Measurements from ENCODE around the gene KRT84.
"Not testable (repeated sequence)": the region's sequence is repeated elsewhere in the genome, so short reads cannot be mapped to it uniquely, and the experiment has no call there.

KRT84 gene

DNA sequence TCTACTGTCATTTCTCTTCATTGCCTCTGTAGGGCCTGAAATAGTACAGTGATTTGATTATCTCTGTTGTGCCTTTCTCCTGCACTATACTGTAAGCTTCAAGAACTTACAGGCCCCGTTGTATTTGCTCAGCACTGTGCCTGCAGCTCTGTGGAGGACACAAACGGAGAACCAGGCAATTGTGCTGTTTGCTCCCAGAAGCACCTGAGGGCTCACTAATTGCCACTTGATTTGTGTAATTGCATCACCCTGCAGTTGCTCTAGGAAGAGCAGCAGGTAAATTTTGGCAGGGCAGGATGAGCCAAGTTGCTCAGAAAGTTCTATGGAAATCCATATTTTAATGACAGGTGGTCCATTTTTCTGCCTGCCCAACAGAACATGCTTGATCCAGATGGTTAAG is 32.3 kb upstream of the KRT84 start:
- FAIRE-seq (no peak), DNase-seq (ENCODE audit: insufficient read length, low spot score) (no peak)
- no peak for TF ChIP-seq CTCF (IDR thresholded peaks at IDR 0.05; ENCODE audit: insufficient read depth, missing control alignments)

- no peak for FAIRE-seq
These were observed 31.3 kb upstream of the KRT84 start for GRCh38 chr12:52416795-52417194.

GRCh38 chr12:52415870-52416750 is 30.7 kb upstream of the KRT84 start:
- FAIRE-seq (no peak), DNase-seq (ENCODE audit: insufficient read length, low spot score) (no peak)
- TF ChIP-seq CTCF (IDR thresholded peaks at IDR 0.05; ENCODE audit: insufficient read depth, missing control alignments) = no peak

More at GRCh38 chr12:52416795-52417194, 31.3 kb upstream of the KRT84 start:
- no peak for DNase-seq (ENCODE audit: insufficient read length, low spot score)
- TF ChIP-seq CTCF (IDR thresholded peaks at IDR 0.05; ENCODE audit: insufficient read depth, missing control alignments) = no peak

DNA sequence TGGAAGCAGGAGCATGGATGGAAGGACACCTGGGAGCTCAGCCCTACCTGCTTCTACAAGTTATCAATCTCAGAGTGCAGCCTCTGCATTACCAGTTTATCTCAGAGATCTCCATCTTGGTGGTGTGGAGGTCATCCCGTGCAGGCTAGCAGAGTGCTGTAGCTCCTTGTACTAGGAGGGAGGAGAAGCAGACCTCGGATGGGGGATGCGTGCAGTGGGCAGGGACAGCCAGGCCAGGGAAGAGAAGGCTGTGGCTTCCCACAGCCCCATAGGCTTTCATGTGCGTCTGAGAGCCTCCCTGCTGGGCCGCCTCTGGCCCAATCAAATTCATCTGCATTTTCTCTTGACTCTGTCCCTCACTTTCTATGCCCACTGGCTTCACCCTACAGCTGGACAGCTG is 29.5 kb upstream of the KRT84 start:
- TF ChIP-seq CTCF (IDR thresholded peaks at IDR 0.05; ENCODE audit: insufficient read depth, missing control alignments) = no peak
- FAIRE-seq (no peak), DNase-seq (ENCODE audit: insufficient read length, low spot score) (no peak)

- no peak for FAIRE-seq
- TF ChIP-seq CTCF (IDR thresholded peaks at IDR 0.05; ENCODE audit: insufficient read depth, missing control alignments) = no peak
- no peak for DNase-seq (ENCODE audit: insufficient read length, low spot score)
These were observed 28.4 kb upstream of the KRT84 start for GRCh38 chr12:52413782-52414345.

GRCh38 chr12:52413202-52413601 is 27.8 kb upstream of the KRT84 start:
- no peak for DNase-seq (ENCODE audit: insufficient read length, low spot score)
- no peak for TF ChIP-seq CTCF (IDR thresholded peaks at IDR 0.05; ENCODE audit: insufficient read depth, missing control alignments)
- FAIRE-seq = no peak

- DNase-seq (ENCODE audit: insufficient read length, low spot score) = no peak
- no peak for FAIRE-seq
- TF ChIP-seq CTCF (IDR thresholded peaks at IDR 0.05; ENCODE audit: insufficient read depth, missing control alignments) = no peak
These were observed 26.4 kb upstream of the KRT84 start for GRCh38 chr12:52411815-52412214.

DNA sequence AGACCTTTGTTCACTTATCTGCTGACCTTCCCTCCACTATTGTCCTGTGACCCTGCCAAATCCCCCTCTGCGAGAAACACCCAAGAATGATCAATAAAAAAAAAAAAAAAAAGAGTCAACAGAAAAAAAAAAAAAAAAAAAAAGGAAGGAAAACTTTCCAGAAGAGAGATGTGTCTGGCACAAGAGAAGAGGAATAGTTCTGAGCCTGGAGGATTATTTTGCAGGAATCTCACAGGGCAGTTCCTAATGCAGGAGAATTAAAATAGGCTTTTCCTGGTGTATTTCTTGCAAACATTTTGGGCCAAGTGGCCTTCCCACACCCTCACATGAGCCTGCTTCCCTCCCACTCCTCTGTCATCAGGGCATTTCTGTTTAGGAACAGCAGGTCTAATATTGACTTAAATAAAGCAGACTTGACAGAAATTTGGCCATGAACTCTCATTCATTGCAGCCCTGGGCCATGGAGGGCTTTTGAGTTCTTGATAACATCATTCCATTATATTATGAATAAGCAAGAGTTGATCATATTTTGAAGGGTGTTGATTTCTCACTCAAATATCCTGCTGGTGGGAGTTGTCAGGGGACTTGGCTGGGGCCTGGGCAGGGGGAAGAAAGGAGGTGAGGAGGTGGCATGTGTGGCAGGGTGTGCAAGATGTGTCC is 25.3 kb upstream of the KRT84 start:
- DNase-seq (ENCODE audit: insufficient read length, low spot score); FAIRE-seq: not testable (repeated sequence)
